Neutrophil (primary cell): ENCODE measurements around the gene NACC2.

ENCODE experiments used
- H3K27ac ChIP-seq: fragments of 200-600 bp; sonication (generic); 2 replicates; pipeline ENCODE4 v1.5.1; 2016; ENCODE audit warnings: mild to moderate bottlenecking, moderate library complexity
- H3K27me3 ChIP-seq: fragments of 200-600 bp; sonication (generic); 2 replicates; pipeline ENCODE4 v1.6.0; 2016; ENCODE audit warnings: mild to moderate bottlenecking
- H3K36me3 ChIP-seq: fragments of 200-600 bp; sonication (generic); 2 replicates; pipeline ENCODE4 v1.5.1; 2017
- H3K4me1 ChIP-seq, 2 experiments: fragments of 200-600 bp in 1 of 2; sonication (generic) in 1 of 2; 1 replicate in 1 of 2; 2 replicates in 1 of 2; pipeline versions ENCODE4 v1.5.1 to v1.6.1; 2013 to 2016; ENCODE audit warnings: low read depth in 1 of 2, low read length in 1 of 2, mild to moderate bottlenecking in 1 of 2, moderate library complexity in 1 of 2; ENCODE audit not compliant: control insufficient read depth in 1 of 2, insufficient read depth in 1 of 2
- H3K4me3 ChIP-seq, 2 experiments: fragments of 200-600 bp in 1 of 2; sonication (generic) in 1 of 2; 1 replicate in 1 of 2; 2 replicates in 1 of 2; pipeline ENCODE4 v1.5.1; 2013 to 2016; ENCODE audit warnings: low read depth in 1 of 2, low read length in 1 of 2, mild to moderate bottlenecking in 1 of 2, moderate library complexity in 1 of 2
- H3K9me3 ChIP-seq: fragments of 200-600 bp; sonication (generic); 2 replicates; pipeline ENCODE4 v1.5.1; 2016
- TF ChIP-seq, protein P1 (sequence below): fragments of 200-600 bp; sonication (generic); IDR thresholded peaks from 2 replicates; pipeline ENCODE4 v1.5.1; 2016; ENCODE audit warnings: antibody characterized with exemption

NACC2 gene

DNA sequence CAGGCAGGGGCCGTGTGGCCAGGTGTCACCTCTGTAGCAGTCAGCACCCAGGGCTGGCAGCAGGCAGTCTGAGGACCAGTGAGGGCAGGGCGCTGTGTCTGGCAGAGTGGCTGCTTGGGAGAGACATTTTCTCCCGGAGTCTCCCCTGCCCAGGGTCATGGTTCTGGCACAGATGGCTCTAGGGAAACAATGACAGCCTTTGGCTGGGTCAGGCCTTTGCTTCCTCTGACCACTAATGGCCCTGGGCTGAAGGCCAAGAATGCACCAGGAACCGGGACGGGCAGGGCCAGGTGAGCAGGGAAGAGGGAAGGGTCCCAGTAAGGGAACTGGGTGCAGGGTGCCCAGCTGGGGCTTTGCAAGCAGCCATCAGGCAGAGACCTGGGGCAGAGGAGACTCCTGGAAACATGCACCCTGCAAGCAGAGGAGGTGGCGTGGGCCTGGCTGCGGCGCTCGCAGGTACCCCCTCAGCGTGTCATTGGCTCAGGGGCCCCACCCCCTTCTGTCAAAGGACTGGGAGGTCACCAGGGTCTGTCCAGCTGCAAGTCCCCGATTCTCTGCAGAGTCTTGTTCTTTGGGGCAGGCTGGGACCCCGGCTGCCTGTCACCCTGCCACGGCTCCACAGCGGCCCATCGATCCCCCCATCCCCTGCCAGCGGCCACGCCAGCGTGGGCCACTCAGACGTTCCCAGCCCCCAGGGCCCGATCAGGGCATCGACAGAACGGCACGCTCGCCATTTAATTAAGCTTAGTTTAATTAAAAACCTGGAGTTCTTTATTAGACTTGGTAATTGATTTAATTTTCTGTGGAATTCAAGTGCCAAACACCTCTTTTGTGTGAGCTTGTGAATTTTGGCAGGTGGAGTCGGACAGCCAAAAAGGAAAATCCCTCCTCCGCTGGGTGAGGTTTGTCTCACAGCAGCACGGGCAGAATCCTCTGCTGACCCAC is 42.5 kb upstream of the NACC2 start:
- Histone ChIP-seq H3K9me3 (no peaks in the 10 kb centered on the region), H3K36me3 (no peaks in the 10 kb centered on the region), H3K27ac (no peak overlapping the region), H3K4me3 (no peak overlapping the region), H3K4me1 (peaks cover 0 to 3% of the 10 kb centered on the region in 2 experiments), H3K27me3 (peaks cover 61% of the 10 kb centered on the region)
- TF ChIP-seq, protein P1, sequence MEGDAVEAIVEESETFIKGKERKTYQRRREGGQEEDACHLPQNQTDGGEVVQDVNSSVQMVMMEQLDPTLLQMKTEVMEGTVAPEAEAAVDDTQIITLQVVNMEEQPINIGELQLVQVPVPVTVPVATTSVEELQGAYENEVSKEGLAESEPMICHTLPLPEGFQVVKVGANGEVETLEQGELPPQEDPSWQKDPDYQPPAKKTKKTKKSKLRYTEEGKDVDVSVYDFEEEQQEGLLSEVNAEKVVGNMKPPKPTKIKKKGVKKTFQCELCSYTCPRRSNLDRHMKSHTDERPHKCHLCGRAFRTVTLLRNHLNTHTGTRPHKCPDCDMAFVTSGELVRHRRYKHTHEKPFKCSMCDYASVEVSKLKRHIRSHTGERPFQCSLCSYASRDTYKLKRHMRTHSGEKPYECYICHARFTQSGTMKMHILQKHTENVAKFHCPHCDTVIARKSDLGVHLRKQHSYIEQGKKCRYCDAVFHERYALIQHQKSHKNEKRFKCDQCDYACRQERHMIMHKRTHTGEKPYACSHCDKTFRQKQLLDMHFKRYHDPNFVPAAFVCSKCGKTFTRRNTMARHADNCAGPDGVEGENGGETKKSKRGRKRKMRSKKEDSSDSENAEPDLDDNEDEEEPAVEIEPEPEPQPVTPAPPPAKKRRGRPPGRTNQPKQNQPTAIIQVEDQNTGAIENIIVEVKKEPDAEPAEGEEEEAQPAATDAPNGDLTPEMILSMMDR = no peak

DNA sequence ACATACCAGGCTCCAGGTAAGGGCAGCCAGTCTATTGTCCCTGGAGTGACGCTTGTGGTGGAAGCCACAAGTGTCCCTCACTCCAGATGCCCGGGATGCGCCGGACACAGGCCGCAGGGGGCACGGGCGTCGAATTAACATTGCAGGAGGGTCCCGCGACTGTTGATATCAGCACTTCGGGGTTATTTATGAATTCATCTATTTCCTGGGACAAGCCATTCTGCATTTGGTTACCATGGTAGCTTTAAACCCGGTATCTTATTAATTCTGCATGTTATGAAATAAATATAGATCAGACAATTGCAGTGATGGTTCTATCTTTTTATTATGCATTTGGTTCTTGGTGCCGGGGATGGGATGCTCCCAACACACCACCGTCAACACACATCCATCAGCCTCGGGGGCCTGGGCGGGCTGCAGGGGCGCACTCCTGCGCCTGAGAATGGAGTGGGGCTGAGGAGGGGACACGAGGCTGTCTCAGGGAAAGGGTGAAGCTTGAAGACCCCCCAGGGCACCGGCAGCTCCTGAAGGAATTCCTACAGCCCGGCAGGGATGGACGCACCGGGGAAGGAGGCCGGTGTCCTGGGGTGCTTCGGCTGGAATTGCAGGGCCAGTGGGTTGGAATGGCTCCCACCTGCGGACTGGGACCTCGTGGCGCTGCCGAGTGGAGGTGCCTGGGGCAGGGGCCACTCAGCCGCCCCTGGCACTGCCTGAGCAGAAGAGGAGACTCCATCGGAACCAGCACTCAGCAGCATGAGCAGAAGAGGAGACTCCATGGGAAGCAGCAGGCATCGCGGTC is 41.2 kb upstream of the NACC2 start:
- Histone ChIP-seq H3K4me3 (no peak overlapping the region), H3K27ac (no peak overlapping the region), H3K27me3 (peaks cover 74% of the 10 kb centered on the region), H3K36me3 (no peaks in the 10 kb centered on the region), H3K9me3 (no peaks in the 10 kb centered on the region), H3K4me1 (peaks cover 0 to 3% of the 10 kb centered on the region in 2 experiments)
- TF ChIP-seq, protein P1 = no peak

DNA sequence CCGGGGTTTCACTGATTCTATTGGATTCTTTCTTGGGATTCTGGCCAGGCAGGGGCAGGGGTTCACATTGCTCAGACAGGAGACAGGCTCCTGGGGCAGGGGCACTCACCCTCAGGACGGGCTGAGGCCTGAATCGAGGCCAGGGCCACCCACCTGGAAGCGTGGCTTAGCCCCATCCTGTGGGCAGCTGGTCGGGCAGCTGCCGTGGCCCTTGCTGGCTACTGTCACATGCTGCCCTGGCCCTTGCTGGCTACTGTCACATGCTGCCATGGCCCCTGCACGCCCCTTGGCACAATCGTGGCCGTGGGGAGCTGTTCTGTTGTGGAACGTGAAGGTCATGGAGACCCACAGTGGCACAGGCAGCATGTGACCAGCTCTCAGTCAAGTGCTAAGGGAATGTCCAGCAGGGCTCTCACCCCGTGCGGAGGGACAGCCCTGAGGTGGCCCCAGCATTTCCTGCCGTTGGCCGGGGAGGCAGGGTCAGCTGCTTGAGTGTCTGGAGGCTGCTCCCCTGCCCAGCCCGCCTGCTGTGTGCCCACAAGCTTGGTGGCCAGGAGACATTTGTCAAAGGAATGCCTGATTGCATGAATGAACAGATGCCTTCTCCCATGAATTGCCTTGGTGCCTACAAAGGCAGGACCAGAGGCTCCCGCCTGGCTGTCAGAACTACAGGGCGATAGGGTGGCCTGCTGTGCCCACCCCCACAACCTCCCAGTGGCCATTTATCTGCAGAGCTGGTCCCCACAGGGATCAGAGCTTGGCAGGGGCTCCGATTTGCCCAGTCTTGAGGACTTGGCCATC is 40.4 kb upstream of the NACC2 start:
- Histone ChIP-seq H3K9me3 (no peaks in the 10 kb centered on the region), H3K27me3 (peaks cover 82% of the 10 kb centered on the region), H3K4me1 (peaks cover 0 to 3% of the 10 kb centered on the region in 2 experiments), H3K36me3 (no peaks in the 10 kb centered on the region), H3K27ac (no peak overlapping the region), H3K4me3 (no peak overlapping the region)
- TF ChIP-seq, protein P1 = no peak

DNA sequence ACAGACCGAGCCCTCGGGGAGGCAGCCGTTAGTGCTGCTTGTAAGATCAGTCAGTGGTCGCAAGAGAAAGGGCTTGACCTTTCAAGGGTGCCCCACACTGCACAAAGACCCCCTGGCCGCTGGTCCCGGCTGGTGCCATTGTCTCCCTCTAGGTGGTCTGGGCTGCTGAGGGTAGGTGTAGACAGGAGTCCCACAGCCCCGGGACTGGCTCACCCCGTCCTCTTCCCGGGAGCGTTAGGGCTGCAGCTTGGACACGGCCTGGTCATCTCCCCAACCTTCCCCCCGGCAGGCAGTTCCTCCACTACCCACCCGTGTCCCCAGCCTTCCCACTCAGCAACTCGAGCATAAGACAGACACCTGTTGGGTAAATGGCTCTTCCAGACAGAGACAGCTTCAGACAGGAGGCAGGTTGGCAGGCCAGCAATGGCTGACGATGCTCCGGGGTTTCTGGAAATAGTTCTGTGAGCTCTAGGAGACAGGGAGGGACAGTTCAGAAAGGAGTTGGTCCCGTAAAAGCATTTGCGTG is 38.9 kb upstream of the NACC2 start:
- H3K4me1 ChIP-seq = peaks cover 0 to 3% of the 10 kb centered on the region in 2 experiments
- no peaks in the 10 kb centered on the region for H3K36me3 ChIP-seq
- H3K4me3 ChIP-seq = no peak overlapping the region
- peaks cover 97% of the 10 kb centered on the region for H3K27me3 ChIP-seq
- TF ChIP-seq, protein P1 = no peak
- no peak overlapping the region for H3K27ac ChIP-seq
- H3K9me3 ChIP-seq = no peaks in the 10 kb centered on the region
